ENCODE measurements around the gene SRGAP3.
"Not testable (repeated sequence)": the region's sequence is repeated elsewhere in the genome, so short reads cannot be mapped to it uniquely, and the experiment has no call there.

Gene SRGAP3

GRCh38 chr3:9098716-9099675 lies 150.4 kb downstream of the SRGAP3 start:
- Histone ChIP-seq H3K9me3 (ENCODE audit: control insufficient read depth, low read length) (no peaks in the 10 kb centered on the region), H3K4me3 (ENCODE audit: low read length) (no peak overlapping the region), H3K36me3 (ENCODE audit: control insufficient read depth, insufficient read depth, low read length) (no peaks in the 10 kb centered on the region), H3K9ac (ENCODE audit: low read length) (no peak overlapping the region), H3K4me1 (ENCODE audit: control insufficient read depth, insufficient read depth, low read length) (peaks cover 17% of the 10 kb centered on the region), H3K27me3 (ENCODE audit: control insufficient read depth, insufficient read depth, low read length) (peaks cover 17% of the 10 kb centered on the region)

- no peaks in the 10 kb centered on the region for H3K9me3 ChIP-seq (ENCODE audit: control insufficient read depth, low read length)
- no peak overlapping the region for H3K4me3 ChIP-seq (ENCODE audit: low read length)
- peaks cover 17% of the 10 kb centered on the region for H3K27me3 ChIP-seq (ENCODE audit: control insufficient read depth, insufficient read depth, low read length)
- no peak overlapping the region for H3K9ac ChIP-seq (ENCODE audit: low read length)
- peaks cover 17% of the 10 kb centered on the region for H3K4me1 ChIP-seq (ENCODE audit: control insufficient read depth, insufficient read depth, low read length)
- H3K36me3 ChIP-seq (ENCODE audit: control insufficient read depth, insufficient read depth, low read length) = no peaks in the 10 kb centered on the region
Observed at GRCh38 chr3:9097495-9097894, 152.0 kb downstream of the SRGAP3 start.

- H3K4me1 ChIP-seq (ENCODE audit: control insufficient read depth, insufficient read depth, low read length) = peaks cover 26% of the 10 kb centered on the region
- no peak overlapping the region for H3K4me3 ChIP-seq (ENCODE audit: low read length)
- no peak overlapping the region for H3K9ac ChIP-seq (ENCODE audit: low read length)
- no peaks in the 10 kb centered on the region for H3K9me3 ChIP-seq (ENCODE audit: control insufficient read depth, low read length)
- no peaks in the 10 kb centered on the region for H3K36me3 ChIP-seq (ENCODE audit: control insufficient read depth, insufficient read depth, low read length)
- H3K27me3 ChIP-seq (ENCODE audit: control insufficient read depth, insufficient read depth, low read length) = no peaks in the 10 kb centered on the region
Observed at GRCh38 chr3:9091486-9092235, 157.8 kb downstream of the SRGAP3 start.

GRCh38 chr3:9088441-9089353 lies 160.7 kb downstream of the SRGAP3 start:
- Histone ChIP-seq H3K9ac (ENCODE audit: low read length) (peak overlapping the region; percentile 36), H3K4me1 (ENCODE audit: control insufficient read depth, insufficient read depth, low read length) (peaks cover 26% of the 10 kb centered on the region), H3K36me3 (ENCODE audit: control insufficient read depth, insufficient read depth, low read length) (no peaks in the 10 kb centered on the region), H3K9me3 (ENCODE audit: control insufficient read depth, low read length) (no peaks in the 10 kb centered on the region), H3K4me3 (ENCODE audit: low read length) (no peak overlapping the region), H3K27me3 (ENCODE audit: control insufficient read depth, insufficient read depth, low read length) (no peaks in the 10 kb centered on the region)

- H3K9me3 ChIP-seq (ENCODE audit: control insufficient read depth, low read length) = no peaks in the 10 kb centered on the region
- peaks cover 26% of the 10 kb centered on the region for H3K4me1 ChIP-seq (ENCODE audit: control insufficient read depth, insufficient read depth, low read length)
- no peaks in the 10 kb centered on the region for H3K36me3 ChIP-seq (ENCODE audit: control insufficient read depth, insufficient read depth, low read length)
- H3K9ac ChIP-seq (ENCODE audit: low read length) = no peak overlapping the region
- no peaks in the 10 kb centered on the region for H3K27me3 ChIP-seq (ENCODE audit: control insufficient read depth, insufficient read depth, low read length)
- H3K4me3 ChIP-seq (ENCODE audit: low read length) = no peak overlapping the region
Observed at GRCh38 chr3:9087831-9088413, 161.5 kb downstream of the SRGAP3 start.

GRCh38 chr3:9085428-9085827 lies 164.0 kb downstream of the SRGAP3 start:
- H3K36me3 ChIP-seq (ENCODE audit: control insufficient read depth, insufficient read depth, low read length); H3K9me3 ChIP-seq (ENCODE audit: control insufficient read depth, low read length); H3K27me3 ChIP-seq (ENCODE audit: control insufficient read depth, insufficient read depth, low read length); H3K4me3 ChIP-seq (ENCODE audit: low read length); H3K9ac ChIP-seq (ENCODE audit: low read length): not testable (repeated sequence)
- H3K4me1 ChIP-seq (ENCODE audit: control insufficient read depth, insufficient read depth, low read length) = peaks cover 26% of the 10 kb centered on the region

- H3K4me3 ChIP-seq (ENCODE audit: low read length) = no peak overlapping the region
- H3K9ac ChIP-seq (ENCODE audit: low read length) = no peak overlapping the region
- no peaks in the 10 kb centered on the region for H3K4me1 ChIP-seq (ENCODE audit: control insufficient read depth, insufficient read depth, low read length)
- no peaks in the 10 kb centered on the region for H3K9me3 ChIP-seq (ENCODE audit: control insufficient read depth, low read length)
- no peaks in the 10 kb centered on the region for H3K27me3 ChIP-seq (ENCODE audit: control insufficient read depth, insufficient read depth, low read length)
- H3K36me3 ChIP-seq (ENCODE audit: control insufficient read depth, insufficient read depth, low read length) = no peaks in the 10 kb centered on the region
Observed at GRCh38 chr3:9081184-9081818, 168.1 kb downstream of the SRGAP3 start.

- Histone ChIP-seq H3K9ac (ENCODE audit: low read length) (no peak overlapping the region), H3K27me3 (ENCODE audit: control insufficient read depth, insufficient read depth, low read length) (no peaks in the 10 kb centered on the region), H3K9me3 (ENCODE audit: control insufficient read depth, low read length) (no peaks in the 10 kb centered on the region), H3K36me3 (ENCODE audit: control insufficient read depth, insufficient read depth, low read length) (no peaks in the 10 kb centered on the region), H3K4me1 (ENCODE audit: control insufficient read depth, insufficient read depth, low read length) (no peaks in the 10 kb centered on the region), H3K4me3 (ENCODE audit: low read length) (no peak overlapping the region)
Observed at GRCh38 chr3:9080163-9080562, 169.3 kb downstream of the SRGAP3 start.

- H3K4me1 ChIP-seq (ENCODE audit: control insufficient read depth, insufficient read depth, low read length) = no peaks in the 10 kb centered on the region
- no peak overlapping the region for H3K4me3 ChIP-seq (ENCODE audit: low read length)
- H3K9me3 ChIP-seq (ENCODE audit: control insufficient read depth, low read length) = no peaks in the 10 kb centered on the region
- H3K9ac ChIP-seq (ENCODE audit: low read length) = no peak overlapping the region
- H3K27me3 ChIP-seq (ENCODE audit: control insufficient read depth, insufficient read depth, low read length) = no peaks in the 10 kb centered on the region
- H3K36me3 ChIP-seq (ENCODE audit: control insufficient read depth, insufficient read depth, low read length) = no peaks in the 10 kb centered on the region
Observed at GRCh38 chr3:9079676-9080075, 169.8 kb downstream of the SRGAP3 start.

- Histone ChIP-seq H3K4me3 (ENCODE audit: low read length) (no peak overlapping the region), H3K9ac (ENCODE audit: low read length) (no peak overlapping the region), H3K4me1 (ENCODE audit: control insufficient read depth, insufficient read depth, low read length) (no peaks in the 10 kb centered on the region), H3K27me3 (ENCODE audit: control insufficient read depth, insufficient read depth, low read length) (no peaks in the 10 kb centered on the region), H3K36me3 (ENCODE audit: control insufficient read depth, insufficient read depth, low read length) (no peaks in the 10 kb centered on the region), H3K9me3 (ENCODE audit: control insufficient read depth, low read length) (no peaks in the 10 kb centered on the region)
Observed at GRCh38 chr3:9078561-9079240, 170.7 kb downstream of the SRGAP3 start.

- no peak overlapping the region for H3K4me3 ChIP-seq (ENCODE audit: low read length)
- H3K9me3 ChIP-seq (ENCODE audit: control insufficient read depth, low read length) = no peaks in the 10 kb centered on the region
- no peak overlapping the region for H3K9ac ChIP-seq (ENCODE audit: low read length)
- no peaks in the 10 kb centered on the region for H3K27me3 ChIP-seq (ENCODE audit: control insufficient read depth, insufficient read depth, low read length)
- H3K4me1 ChIP-seq (ENCODE audit: control insufficient read depth, insufficient read depth, low read length) = no peaks in the 10 kb centered on the region
- H3K36me3 ChIP-seq (ENCODE audit: control insufficient read depth, insufficient read depth, low read length) = no peaks in the 10 kb centered on the region
Observed at GRCh38 chr3:9077029-9077428, 172.4 kb downstream of the SRGAP3 start.

Data from mucosa of stomach (tissue), 1 donor.